B cell (primary cell): ENCODE data around the gene BTD.

Source experiments
- EZH2 ChIP-seq: IDR thresholded peaks from 2 replicates; pipeline ENCODE4 v1.6.1; 2012; ENCODE audit warnings: borderline replicate concordance, low read depth, mild to moderate bottlenecking, moderate library complexity, low read length; ENCODE audit not compliant: insufficient read depth, poor library complexity, severe bottlenecking
- TF ChIP-seq, protein P1 (sequence below): fragments of 200-600 bp; IDR thresholded peaks from one replicate; pipeline ENCODE4 v1.8.0; 2022; ENCODE audit warnings: antibody characterized with exemption, mild to moderate bottlenecking

DNA sequence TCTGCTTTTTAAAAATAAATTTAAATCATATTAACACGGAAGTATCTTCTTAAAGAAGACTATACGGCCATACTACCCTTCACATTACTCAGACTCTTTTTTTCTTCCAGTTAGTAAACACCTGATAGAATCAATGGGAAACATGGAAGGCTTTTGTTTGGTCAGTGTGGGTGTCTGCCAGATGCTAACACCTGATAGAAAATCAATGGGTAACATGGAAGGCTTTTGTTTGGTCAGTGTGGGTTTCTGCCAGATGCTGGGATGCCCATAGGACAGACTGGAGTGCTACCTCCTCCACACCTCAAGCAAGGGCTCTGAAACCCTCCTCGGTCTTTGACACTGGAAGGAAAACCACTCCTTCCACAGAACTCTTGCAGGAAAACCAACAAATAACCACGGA, 29.4 kb upstream of the BTD start:
- TF ChIP-seq, protein P1, sequence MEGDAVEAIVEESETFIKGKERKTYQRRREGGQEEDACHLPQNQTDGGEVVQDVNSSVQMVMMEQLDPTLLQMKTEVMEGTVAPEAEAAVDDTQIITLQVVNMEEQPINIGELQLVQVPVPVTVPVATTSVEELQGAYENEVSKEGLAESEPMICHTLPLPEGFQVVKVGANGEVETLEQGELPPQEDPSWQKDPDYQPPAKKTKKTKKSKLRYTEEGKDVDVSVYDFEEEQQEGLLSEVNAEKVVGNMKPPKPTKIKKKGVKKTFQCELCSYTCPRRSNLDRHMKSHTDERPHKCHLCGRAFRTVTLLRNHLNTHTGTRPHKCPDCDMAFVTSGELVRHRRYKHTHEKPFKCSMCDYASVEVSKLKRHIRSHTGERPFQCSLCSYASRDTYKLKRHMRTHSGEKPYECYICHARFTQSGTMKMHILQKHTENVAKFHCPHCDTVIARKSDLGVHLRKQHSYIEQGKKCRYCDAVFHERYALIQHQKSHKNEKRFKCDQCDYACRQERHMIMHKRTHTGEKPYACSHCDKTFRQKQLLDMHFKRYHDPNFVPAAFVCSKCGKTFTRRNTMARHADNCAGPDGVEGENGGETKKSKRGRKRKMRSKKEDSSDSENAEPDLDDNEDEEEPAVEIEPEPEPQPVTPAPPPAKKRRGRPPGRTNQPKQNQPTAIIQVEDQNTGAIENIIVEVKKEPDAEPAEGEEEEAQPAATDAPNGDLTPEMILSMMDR: no peak
- no peak for TF ChIP-seq EZH2
